ENCODE results near the gene PLCD3.

PLCD3 gene

GRCh38 chr17:45110676-45111611, 21.4 kb downstream of the PLCD3 start:
- Histone ChIP-seq H3K79me1 (ENCODE audit: low read length) (no peaks in the 10 kb centered on the region), H4K5ac (ENCODE audit: low read length) (no peak overlapping the region), H2AK5ac (ENCODE audit: low read length) (no peak overlapping the region), H3K23ac (ENCODE audit: low read length) (no peak overlapping the region), H3K27ac (ENCODE audit: low read depth, low read length) (no peak overlapping the region), H3K4ac (ENCODE audit: low read depth, low read length) (no peak overlapping the region), H3K4me3 (ENCODE audit: low read length) (no peak overlapping the region), H3K9ac (ENCODE audit: low read length) (no peak overlapping the region), H3K56ac (ENCODE audit: low read length) (no peak overlapping the region), H3K4me2 (ENCODE audit: low read length) (no peak overlapping the region), H2BK5ac (ENCODE audit: low read length) (no peak overlapping the region), H3K79me2 (ENCODE audit: control insufficient read depth, insufficient read depth, low read length) (no peaks in the 10 kb centered on the region), H3K4me1 (ENCODE audit: control insufficient read depth, low read depth, low read length) (no peaks in the 10 kb centered on the region), H3K36me3 (ENCODE audit: control insufficient read depth, insufficient read depth, low read length) (peaks cover 13% of the 10 kb centered on the region), H3K18ac (ENCODE audit: low read length) (no peak overlapping the region), H2BK120ac (ENCODE audit: low read depth, low read length) (no peak overlapping the region), H3K27me3 (ENCODE audit: insufficient read depth, low read length, poor library complexity) (no peaks in the 10 kb centered on the region), H2BK15ac (replicated peaks; ENCODE audit: low read depth) (no peak overlapping the region), H4K8ac (ENCODE audit: low read depth, low read length) (no peak overlapping the region)
- WGBS (ENCODE audit: extremely low coverage, insufficient coverage, low lambda C conversion rate): no CpG with 5 or more reads among the region's 16 CpGs
- DNase-seq: no peak

DNA sequence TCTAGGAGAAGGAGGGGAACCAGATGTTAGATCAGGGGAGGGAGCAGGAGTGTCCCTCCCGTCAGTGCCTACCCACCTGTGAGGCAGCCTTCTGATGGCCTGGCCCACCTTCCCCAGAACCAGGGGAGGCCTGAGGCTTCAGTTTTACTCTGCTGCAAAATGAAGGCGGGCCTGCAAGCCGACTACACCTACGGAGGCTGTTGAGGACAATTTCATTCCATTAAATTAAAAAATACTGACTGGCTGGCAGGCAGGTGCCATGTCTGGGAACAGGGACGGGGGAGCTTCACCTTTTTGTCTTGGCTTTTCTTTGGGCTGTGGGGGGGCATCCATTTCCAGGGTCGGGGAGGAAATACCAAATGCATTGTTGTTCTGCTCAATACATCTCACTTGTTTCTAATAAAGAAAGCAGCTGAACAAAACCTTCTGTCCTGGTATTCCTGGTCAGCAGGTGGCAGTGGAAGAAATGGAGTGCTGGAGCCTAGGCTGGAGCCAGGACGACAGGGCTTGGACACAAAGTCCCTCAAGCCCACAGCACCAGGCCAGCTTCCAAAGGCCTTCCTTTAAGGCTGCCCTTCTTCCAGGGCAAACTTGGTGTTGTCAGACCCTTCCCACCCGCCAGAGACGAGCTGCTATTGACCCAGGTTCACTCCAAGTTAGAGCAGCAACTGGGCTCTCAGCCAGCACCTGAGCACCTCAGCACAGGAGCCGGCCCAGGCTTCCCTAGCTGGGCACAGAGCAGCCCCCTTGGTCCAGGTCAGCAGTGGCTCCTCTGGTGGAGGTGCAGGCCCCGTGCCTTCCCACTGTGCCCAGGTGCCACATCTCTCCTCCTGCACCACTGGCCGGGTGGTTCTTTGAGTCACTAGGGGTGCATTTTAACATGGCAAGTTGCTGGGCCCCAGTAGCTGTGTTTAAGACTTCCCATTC, 23.5 kb downstream of the PLCD3 start:
- Histone ChIP-seq H3K4me2 (ENCODE audit: low read length) (no peak overlapping the region), H3K4me1 (ENCODE audit: control insufficient read depth, low read depth, low read length) (no peaks in the 10 kb centered on the region), H3K27ac (ENCODE audit: low read depth, low read length) (no peak overlapping the region), H3K79me2 (ENCODE audit: control insufficient read depth, insufficient read depth, low read length) (no peaks in the 10 kb centered on the region), H3K79me1 (ENCODE audit: low read length) (no peaks in the 10 kb centered on the region), H2BK120ac (ENCODE audit: low read depth, low read length) (no peak overlapping the region), H2BK5ac (ENCODE audit: low read length) (no peak overlapping the region), H4K8ac (ENCODE audit: low read depth, low read length) (no peak overlapping the region), H3K27me3 (ENCODE audit: insufficient read depth, low read length, poor library complexity) (no peaks in the 10 kb centered on the region), H3K18ac (ENCODE audit: low read length) (no peak overlapping the region), H3K4me3 (ENCODE audit: low read length) (no peak overlapping the region), H2BK15ac (replicated peaks; ENCODE audit: low read depth) (no peak overlapping the region), H4K5ac (ENCODE audit: low read length) (no peak overlapping the region), H3K23ac (ENCODE audit: low read length) (no peak overlapping the region), H2AK5ac (ENCODE audit: low read length) (no peak overlapping the region), H3K9ac (ENCODE audit: low read length) (no peak overlapping the region), H3K56ac (ENCODE audit: low read length) (no peak overlapping the region), H3K4ac (ENCODE audit: low read depth, low read length) (no peak overlapping the region), H3K36me3 (ENCODE audit: control insufficient read depth, insufficient read depth, low read length) (peaks cover 19% of the 10 kb centered on the region)
- WGBS (ENCODE audit: extremely low coverage, insufficient coverage, low lambda C conversion rate): no CpG with 5 or more reads among the region's 12 CpGs
- no peak for DNase-seq

DNA sequence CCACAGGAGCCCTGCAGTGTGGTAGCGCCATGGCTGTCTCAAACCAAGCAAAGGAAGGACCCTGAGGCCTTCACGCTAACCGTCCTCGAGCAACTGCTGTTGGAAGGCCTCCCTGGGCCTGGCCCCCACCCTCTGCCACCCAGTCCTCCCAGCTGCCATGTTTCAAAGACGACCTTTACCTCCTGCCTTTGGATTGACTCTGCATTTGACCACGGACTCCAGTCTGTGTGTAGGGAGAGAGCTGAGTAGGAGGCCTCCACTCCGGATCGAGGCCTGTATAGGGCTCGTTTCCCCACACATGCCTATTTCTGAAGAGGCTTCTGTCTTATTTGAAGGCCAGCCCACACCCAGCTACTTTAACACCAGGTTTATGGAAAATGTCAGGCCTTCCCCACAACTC, 24.3 kb downstream of the PLCD3 start:
- no peak for DNase-seq
- Histone ChIP-seq H3K56ac (ENCODE audit: low read length) (no peak overlapping the region), H3K27ac (ENCODE audit: low read depth, low read length) (no peak overlapping the region), H3K23ac (ENCODE audit: low read length) (no peak overlapping the region), H3K27me3 (ENCODE audit: insufficient read depth, low read length, poor library complexity) (no peaks in the 10 kb centered on the region), H3K4me1 (ENCODE audit: control insufficient read depth, low read depth, low read length) (no peaks in the 10 kb centered on the region), H2AK5ac (ENCODE audit: low read length) (no peak overlapping the region), H3K36me3 (ENCODE audit: control insufficient read depth, insufficient read depth, low read length) (peaks cover 25% of the 10 kb centered on the region), H2BK120ac (ENCODE audit: low read depth, low read length) (no peak overlapping the region), H4K5ac (ENCODE audit: low read length) (no peak overlapping the region), H3K4me2 (ENCODE audit: low read length) (no peak overlapping the region), H3K18ac (ENCODE audit: low read length) (no peak overlapping the region), H3K4me3 (ENCODE audit: low read length) (no peak overlapping the region), H3K4ac (ENCODE audit: low read depth, low read length) (no peak overlapping the region), H3K79me2 (ENCODE audit: control insufficient read depth, insufficient read depth, low read length) (no peaks in the 10 kb centered on the region), H4K8ac (ENCODE audit: low read depth, low read length) (no peak overlapping the region), H2BK15ac (replicated peaks; ENCODE audit: low read depth) (no peak overlapping the region), H3K9ac (ENCODE audit: low read length) (no peak overlapping the region), H3K79me1 (ENCODE audit: low read length) (no peaks in the 10 kb centered on the region), H2BK5ac (ENCODE audit: low read length) (no peak overlapping the region)
- WGBS (ENCODE audit: extremely low coverage, insufficient coverage, low lambda C conversion rate): no CpG with 5 or more reads among the region's 9 CpGs

- peaks cover 25% of the 10 kb centered on the region for H3K36me3 ChIP-seq (ENCODE audit: control insufficient read depth, insufficient read depth, low read length)
- H3K4me3 ChIP-seq (ENCODE audit: low read length): no peak overlapping the region
- no peaks in the 10 kb centered on the region for H3K4me1 ChIP-seq (ENCODE audit: control insufficient read depth, low read depth, low read length)
- H3K4me2 ChIP-seq (ENCODE audit: low read length): no peak overlapping the region
- no peaks in the 10 kb centered on the region for H3K79me2 ChIP-seq (ENCODE audit: control insufficient read depth, insufficient read depth, low read length)
- no peak overlapping the region for H2BK120ac ChIP-seq (ENCODE audit: low read depth, low read length)
- no peak overlapping the region for H2AK5ac ChIP-seq (ENCODE audit: low read length)
- no peak overlapping the region for H4K5ac ChIP-seq (ENCODE audit: low read length)
- WGBS (ENCODE audit: extremely low coverage, insufficient coverage, low lambda C conversion rate): no CpG with 5 or more reads among the region's 13 CpGs
- H2BK5ac ChIP-seq (ENCODE audit: low read length): no peak overlapping the region
- H3K4ac ChIP-seq (ENCODE audit: low read depth, low read length): no peak overlapping the region
- no peak overlapping the region for H3K18ac ChIP-seq (ENCODE audit: low read length)
- no peak overlapping the region for H4K8ac ChIP-seq (ENCODE audit: low read depth, low read length)
- H3K56ac ChIP-seq (ENCODE audit: low read length): no peak overlapping the region
- DNase-seq: no peak
- H3K79me1 ChIP-seq (ENCODE audit: low read length): no peaks in the 10 kb centered on the region
- H3K27me3 ChIP-seq (ENCODE audit: insufficient read depth, low read length, poor library complexity): no peaks in the 10 kb centered on the region
- no peak overlapping the region for H3K9ac ChIP-seq (ENCODE audit: low read length)
- no peak overlapping the region for H3K27ac ChIP-seq (ENCODE audit: low read depth, low read length)
- H2BK15ac ChIP-seq (replicated peaks; ENCODE audit: low read depth): no peak overlapping the region
- H3K23ac ChIP-seq (ENCODE audit: low read length): no peak overlapping the region
Observed at GRCh38 chr17:45107293-45108010, 24.9 kb downstream of the PLCD3 start.

- Histone ChIP-seq H2AK5ac (ENCODE audit: low read length) (no peak overlapping the region), H3K79me1 (ENCODE audit: low read length) (no peaks in the 10 kb centered on the region), H3K18ac (ENCODE audit: low read length) (no peak overlapping the region), H3K4me3 (ENCODE audit: low read length) (no peak overlapping the region), H4K8ac (ENCODE audit: low read depth, low read length) (no peak overlapping the region), H3K9ac (ENCODE audit: low read length) (no peak overlapping the region), H3K4me1 (ENCODE audit: control insufficient read depth, low read depth, low read length) (no peaks in the 10 kb centered on the region), H3K27ac (ENCODE audit: low read depth, low read length) (no peak overlapping the region), H3K36me3 (ENCODE audit: control insufficient read depth, insufficient read depth, low read length) (peaks cover 27% of the 10 kb centered on the region), H3K23ac (ENCODE audit: low read length) (no peak overlapping the region), H4K5ac (ENCODE audit: low read length) (no peak overlapping the region), H2BK120ac (ENCODE audit: low read depth, low read length) (no peak overlapping the region), H3K79me2 (ENCODE audit: control insufficient read depth, insufficient read depth, low read length) (no peaks in the 10 kb centered on the region), H3K27me3 (ENCODE audit: insufficient read depth, low read length, poor library complexity) (no peaks in the 10 kb centered on the region), H2BK15ac (replicated peaks; ENCODE audit: low read depth) (no peak overlapping the region), H3K4ac (ENCODE audit: low read depth, low read length) (no peak overlapping the region), H3K4me2 (ENCODE audit: low read length) (no peak overlapping the region), H3K56ac (ENCODE audit: low read length) (no peak overlapping the region), H2BK5ac (ENCODE audit: low read length) (no peak overlapping the region)
- DNase-seq: no peak
- WGBS (ENCODE audit: extremely low coverage, insufficient coverage, low lambda C conversion rate): no CpG with 5 or more reads among the region's 5 CpGs
Observed at GRCh38 chr17:45106582-45106981, 25.7 kb downstream of the PLCD3 start.

All from mesendoderm (in vitro differentiated cells).